ENCODE measurements around the gene TCP10L.
"Not testable (repeated sequence)": the region's sequence is repeated elsewhere in the genome, so short reads cannot be mapped to it uniquely, and the experiment has no call there.

Gene TCP10L

GRCh38 chr21:32545948-32546441 lies 39.3 kb downstream of the TCP10L start:
- H3K4me3 ChIP-seq (ENCODE audit: low read depth, low read length) = no peak overlapping the region
- TF ChIP-seq CTCF (IDR thresholded peaks at IDR 0.05; ENCODE audit: insufficient read depth, low read depth, low read length, missing control alignments) = no peak
- no peak for DNase-seq (ENCODE audit: low read depth)

GRCh38 chr21:32544697-32545096 lies 40.6 kb downstream of the TCP10L start:
- TF ChIP-seq CTCF (IDR thresholded peaks at IDR 0.05; ENCODE audit: insufficient read depth, low read depth, low read length, missing control alignments) = no peak
- DNase-seq (ENCODE audit: low read depth) = no peak
- H3K4me3 ChIP-seq (ENCODE audit: low read depth, low read length) = no peak overlapping the region

- DNase-seq (ENCODE audit: low read depth) = no peak
- no peak for TF ChIP-seq CTCF (IDR thresholded peaks at IDR 0.05; ENCODE audit: insufficient read depth, low read depth, low read length, missing control alignments)
- H3K4me3 ChIP-seq (ENCODE audit: low read depth, low read length) = no peak overlapping the region
These were observed 41.3 kb downstream of the TCP10L start for GRCh38 chr21:32543975-32544374.

- H3K4me3 ChIP-seq (ENCODE audit: low read depth, low read length); DNase-seq (ENCODE audit: low read depth): not testable (repeated sequence)
These were observed 42.3 kb downstream of the TCP10L start for GRCh38 chr21:32543056-32543455.

GRCh38 chr21:32539378-32539777 lies 45.9 kb downstream of the TCP10L start:
- no peak overlapping the region for H3K4me3 ChIP-seq (ENCODE audit: low read depth, low read length)
- no peak for DNase-seq (ENCODE audit: low read depth)
- no peak for TF ChIP-seq CTCF (IDR thresholded peaks at IDR 0.05; ENCODE audit: insufficient read depth, low read depth, low read length, missing control alignments)

GRCh38 chr21:32538147-32538792 lies 47.1 kb downstream of the TCP10L start:
- no peak overlapping the region for H3K4me3 ChIP-seq (ENCODE audit: low read depth, low read length)
- no peak for DNase-seq (ENCODE audit: low read depth)
- no peak for TF ChIP-seq CTCF (IDR thresholded peaks at IDR 0.05; ENCODE audit: insufficient read depth, low read depth, low read length, missing control alignments)

- no peak overlapping the region for H3K4me3 ChIP-seq (ENCODE audit: low read depth, low read length)
- DNase-seq (ENCODE audit: low read depth) = no peak
- no peak for TF ChIP-seq CTCF (IDR thresholded peaks at IDR 0.05; ENCODE audit: insufficient read depth, low read depth, low read length, missing control alignments)
These were observed 47.8 kb downstream of the TCP10L start for GRCh38 chr21:32537569-32537881.
